ELF-1 (cell line): Measurements from ENCODE around the gene MAEA.
"Not testable (repeated sequence)": the region's sequence is repeated elsewhere in the genome, so short reads cannot be mapped to it uniquely, and the experiment has no call there.

Experiments
- DNase-seq: peaks from one replicate; pipeline ENCODE4 v3.0.0-alpha.2; 2016; ENCODE audit warnings: low read depth, low spot score

Gene MAEA

GRCh38 chr4:1334579-1334895, 44.8 kb downstream of the MAEA start:
- no peak for DNase-seq

GRCh38 chr4:1335193-1335883, 45.6 kb downstream of the MAEA start:
- DNase-seq, result not testable (repeated sequence)

- DNase-seq, result no peak
Measured at GRCh38 chr4:1336088-1336491, 46.4 kb downstream of the MAEA start.

GRCh38 chr4:1337376-1337831, 47.7 kb downstream of the MAEA start:
- no peak for DNase-seq

GRCh38 chr4:1337951-1338751, 48.5 kb downstream of the MAEA start:
- DNase-seq, result no peak

GRCh38 chr4:1338752-1339414, 49.2 kb downstream of the MAEA start:
- no peak for DNase-seq

- DNase-seq, result no peak
Measured at GRCh38 chr4:1339489-1339888, 49.8 kb downstream of the MAEA start.

- DNase-seq, result no peak
Measured at GRCh38 chr4:1340181-1340747, 50.6 kb downstream of the MAEA start.

- DNase-seq, result no peak
Measured at GRCh38 chr4:1340861-1341260, 51.2 kb downstream of the MAEA start.

GRCh38 chr4:1342003-1342402, 52.3 kb downstream of the MAEA start:
- DNase-seq, result no peak

GRCh38 chr4:1344696-1345095, 55.0 kb downstream of the MAEA start:
- DNase-seq, result peak; percentile 27

- peak; percentile 74 for DNase-seq
Measured at GRCh38 chr4:1345903-1346780, 56.5 kb downstream of the MAEA start.

- peak; percentile 100 for DNase-seq
Measured at GRCh38 chr4:1346781-1347409, 57.2 kb downstream of the MAEA start, which contains the start of gene UVSSA. TSS of gene UVSSA (plus strand) at chr4:1347208. CDS start at chr4:1348092, 884 bp downstream.

GRCh38 chr4:1347410-1347864, 57.7 kb downstream of the MAEA start:
- peak; percentile 79 for DNase-seq

- DNase-seq, result no peak
Measured at GRCh38 chr4:1348014-1348513, 58.4 kb downstream of the MAEA start.

GRCh38 chr4:1348746-1349145, 59.1 kb downstream of the MAEA start:
- no peak for DNase-seq

- no peak for DNase-seq
Measured at GRCh38 chr4:1349359-1350168, 59.9 kb downstream of the MAEA start.

GRCh38 chr4:1350169-1350520, 60.5 kb downstream of the MAEA start:
- no peak for DNase-seq

GRCh38 chr4:1351854-1352566, 62.3 kb downstream of the MAEA start:
- peak; percentile 88 for DNase-seq
